HPDE6-E6E7 (cell line): ENCODE measurements around the gene POLDIP3.
"Not testable (repeated sequence)": the region's sequence is repeated elsewhere in the genome, so short reads cannot be mapped to it uniquely, and the experiment has no call there.

Experiments used
- DNase-seq: peaks from one replicate; pipeline ENCODE4 v3.0.0; 2011; ENCODE audit warnings: missing footprints; ENCODE audit errors: extremely low spot score

POLDIP3 gene

GRCh38 chr22:42560381-42560780 is 54.3 kb downstream of the POLDIP3 start:
- no peak for DNase-seq

DNA sequence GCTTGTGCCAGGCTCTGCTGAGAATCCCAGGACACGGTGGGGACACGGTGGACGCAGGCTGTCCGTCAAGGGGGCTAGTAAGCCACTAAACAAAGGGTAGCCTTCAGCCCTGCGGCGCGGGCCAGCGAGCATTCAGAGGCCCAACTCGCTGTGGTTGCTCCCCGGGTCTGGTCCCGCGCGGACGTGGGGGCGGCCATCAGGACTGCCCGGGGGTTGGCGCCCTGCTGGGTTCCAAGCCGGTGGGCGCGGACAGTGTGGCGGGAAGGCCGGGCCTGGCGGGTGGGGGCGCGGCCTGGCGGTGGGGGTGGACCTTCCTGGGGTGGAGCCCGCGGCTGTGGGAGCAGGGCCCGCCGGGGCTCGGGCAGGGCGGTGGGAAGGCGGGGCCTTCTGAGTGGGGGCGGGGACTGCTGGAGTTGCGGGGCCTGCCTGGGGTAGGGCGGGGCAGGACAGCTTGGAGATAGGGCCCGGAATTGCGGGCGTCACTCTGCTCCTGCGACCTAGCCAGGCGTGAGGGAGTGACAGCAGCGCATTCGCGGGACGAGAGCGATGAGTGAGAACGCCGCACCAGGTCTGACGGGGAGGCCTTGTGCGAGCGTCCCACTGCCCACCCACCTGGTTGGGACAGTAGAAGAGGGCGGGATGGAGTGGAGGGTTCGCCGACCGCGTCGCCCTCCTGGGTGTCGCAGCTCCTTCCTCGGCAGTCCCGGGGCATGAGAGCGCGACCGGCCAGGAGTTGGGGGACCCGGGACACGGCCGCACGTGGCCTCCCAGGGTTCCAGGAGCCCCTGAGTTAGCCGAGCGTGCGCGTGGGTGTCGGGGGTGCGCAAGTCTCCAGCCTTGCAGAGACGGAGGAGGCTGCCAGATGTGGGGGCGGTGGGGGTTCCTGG is 61.0 kb downstream of the POLDIP3 start, which contains the start of gene SERHL2:
Gene SERHL2 (plus strand): TSS at position 482 of the 887 bp plus-strand sequence. CDS start 65 bp downstream, at position 547.
- DNase-seq = peak; percentile 71

- not testable (repeated sequence) for DNase-seq
Observed at GRCh38 chr22:42552294-42552647, 62.4 kb downstream of the POLDIP3 start.

DNA sequence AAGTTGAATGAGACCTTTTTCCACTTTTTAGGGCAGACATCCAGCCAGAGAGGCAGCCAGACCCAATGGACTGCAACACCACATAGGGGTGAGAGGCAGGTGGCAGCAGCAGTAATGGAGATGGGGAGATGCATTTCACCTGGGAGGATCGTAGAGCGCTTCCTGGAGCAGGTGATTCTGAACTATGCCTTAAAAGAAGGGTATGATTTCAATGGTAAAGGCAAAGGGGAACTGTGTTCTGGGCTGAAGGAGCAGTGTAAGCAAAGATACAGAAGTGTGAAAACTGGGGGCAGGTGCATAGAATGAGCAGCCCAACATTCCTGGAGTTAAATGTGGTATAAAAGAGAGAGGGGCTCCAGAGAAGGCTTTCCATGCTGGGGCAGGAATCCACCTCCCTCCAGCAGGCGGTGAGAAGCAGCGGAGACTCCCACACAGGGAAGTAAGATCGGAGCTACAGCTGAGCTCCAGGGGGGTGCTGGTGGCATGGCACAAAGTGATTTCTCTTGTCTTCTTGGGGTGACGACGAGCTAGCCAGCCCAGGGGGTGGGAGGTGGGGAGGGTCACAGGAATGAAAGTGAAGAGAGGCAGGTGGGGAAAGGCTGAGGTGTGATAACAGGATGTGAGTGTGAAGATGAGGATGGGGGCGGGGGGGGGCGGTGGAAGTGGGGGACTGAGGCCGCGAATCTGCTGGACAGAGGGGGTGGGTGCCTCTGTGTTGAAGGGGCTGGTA is 65.2 kb downstream of the POLDIP3 start:
- DNase-seq = no peak

DNA sequence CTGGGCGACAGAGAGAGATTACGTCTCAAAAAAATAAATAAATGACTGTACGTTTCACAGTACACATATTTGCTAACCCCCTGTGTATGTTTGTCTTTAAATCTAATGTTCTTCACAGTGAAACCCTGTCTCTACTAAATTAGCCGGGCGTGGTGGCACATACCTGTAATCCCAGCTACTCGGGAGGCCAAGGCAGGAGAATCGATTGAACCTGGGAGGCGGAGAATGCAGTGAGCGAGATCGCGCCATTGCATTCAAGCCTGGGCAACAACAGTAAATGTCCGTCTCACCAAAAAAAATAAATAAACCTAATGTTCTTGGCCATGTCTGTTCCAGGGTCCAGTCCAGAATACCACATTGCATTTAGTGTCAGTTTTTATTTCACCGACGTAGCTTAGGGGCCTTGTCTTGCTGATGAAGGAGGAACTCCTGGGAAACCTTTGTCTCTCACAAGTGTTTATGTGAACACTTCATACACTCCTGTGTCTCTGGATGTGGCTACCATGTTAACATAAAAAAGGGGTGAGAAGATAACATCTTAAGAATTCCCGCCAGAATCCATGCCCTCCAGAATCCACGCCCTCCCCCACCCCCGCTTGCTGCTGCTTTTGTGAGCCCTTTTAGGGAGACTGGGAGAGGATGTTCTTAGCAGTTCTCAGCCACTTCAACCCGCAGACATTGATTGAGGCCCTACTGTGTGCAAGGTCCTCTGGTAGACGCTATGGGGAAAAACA is 65.9 kb downstream of the POLDIP3 start:
- no peak for DNase-seq

GRCh38 chr22:42548126-42548525 is 66.6 kb downstream of the POLDIP3 start:
- not testable (repeated sequence) for DNase-seq

GRCh38 chr22:42547562-42547961 is 67.1 kb downstream of the POLDIP3 start:
- no peak for DNase-seq

DNA sequence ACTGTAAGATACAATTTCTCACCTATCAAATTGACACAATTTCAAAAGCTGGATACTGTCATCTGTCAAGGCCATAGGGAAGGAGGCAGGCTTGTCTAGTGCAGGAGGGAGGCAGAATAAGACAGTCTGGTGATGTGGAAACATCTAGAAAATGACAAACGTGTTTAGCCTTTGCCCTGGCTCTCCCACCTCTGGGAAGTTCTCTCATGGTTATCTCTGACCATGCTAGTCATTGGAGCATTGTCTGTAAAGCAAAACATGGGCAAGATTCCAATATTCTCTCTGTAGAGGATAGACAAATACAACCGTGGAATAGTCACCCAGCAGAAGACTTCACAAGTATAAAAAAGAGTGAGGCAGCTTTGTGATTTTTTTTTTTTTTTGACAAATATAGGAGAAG is 70.0 kb downstream of the POLDIP3 start:
- no peak for DNase-seq

DNA sequence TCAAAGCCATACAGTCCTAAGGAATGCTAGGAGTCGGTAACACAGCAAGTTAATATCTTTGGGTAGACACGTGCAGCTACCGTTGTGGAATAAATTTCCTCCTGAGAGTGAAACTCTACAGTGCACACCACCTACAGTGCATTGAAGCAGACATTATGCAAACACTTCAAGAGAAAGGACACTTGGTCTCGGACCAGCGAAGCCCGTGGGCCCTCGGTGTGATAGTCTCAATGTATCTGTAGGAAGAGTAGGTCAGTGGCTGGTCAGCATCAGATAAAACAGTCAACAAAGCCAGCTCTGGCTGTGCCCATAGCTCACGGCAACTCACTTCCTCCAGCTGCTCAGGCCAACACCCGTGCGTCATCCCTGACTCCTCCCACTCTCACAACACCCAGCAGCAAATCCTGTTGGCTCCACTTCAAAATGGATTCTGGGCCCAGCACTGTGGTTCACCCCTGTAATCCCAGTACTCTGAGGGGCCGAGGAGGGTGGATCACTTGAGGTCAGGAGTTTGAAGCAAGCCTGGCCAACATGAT is 75.4 kb downstream of the POLDIP3 start:
- DNase-seq = not testable (repeated sequence)

- not testable (repeated sequence) for DNase-seq
Observed at GRCh38 chr22:42537199-42537831, 77.4 kb downstream of the POLDIP3 start.

DNA sequence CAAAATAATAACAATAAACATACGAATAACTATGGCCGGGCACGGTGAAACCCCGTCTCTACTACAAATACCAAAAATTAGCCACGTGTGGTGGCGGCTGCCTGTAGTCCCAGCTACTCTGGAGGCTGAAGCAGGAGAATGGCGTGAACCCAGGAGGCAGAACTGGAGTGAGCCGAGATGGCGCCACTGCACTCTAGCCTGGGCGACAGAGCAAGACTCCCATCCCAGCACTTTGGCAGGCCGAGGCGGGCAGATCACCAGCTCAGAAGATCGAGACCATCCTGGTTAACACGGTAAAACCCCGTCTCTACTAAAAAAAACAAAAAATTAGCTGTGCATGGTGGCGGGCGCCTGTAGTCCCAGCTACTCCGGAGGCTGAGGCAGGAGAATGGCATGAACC is 78.0 kb downstream of the POLDIP3 start:
- not testable (repeated sequence) for DNase-seq

DNA sequence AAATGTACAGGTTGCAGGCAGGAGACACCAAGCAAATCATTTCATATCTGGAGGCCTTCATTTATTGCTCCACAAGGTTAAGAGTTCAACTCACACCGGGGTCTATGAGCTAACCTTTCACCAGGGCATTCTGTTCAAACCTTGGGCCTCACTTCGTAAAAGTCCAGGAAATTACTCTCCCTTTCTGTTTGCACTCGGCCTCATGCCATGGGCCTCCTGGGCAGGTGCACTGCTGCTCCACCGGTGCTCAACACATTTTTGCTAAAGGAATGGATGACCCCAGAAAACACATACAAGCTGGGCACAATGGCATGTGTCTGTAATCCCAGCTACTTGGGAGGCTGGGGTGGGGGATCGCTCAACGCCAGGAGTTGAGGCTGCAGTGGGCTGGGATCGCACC is 78.5 kb downstream of the POLDIP3 start:
- no peak for DNase-seq

DNA sequence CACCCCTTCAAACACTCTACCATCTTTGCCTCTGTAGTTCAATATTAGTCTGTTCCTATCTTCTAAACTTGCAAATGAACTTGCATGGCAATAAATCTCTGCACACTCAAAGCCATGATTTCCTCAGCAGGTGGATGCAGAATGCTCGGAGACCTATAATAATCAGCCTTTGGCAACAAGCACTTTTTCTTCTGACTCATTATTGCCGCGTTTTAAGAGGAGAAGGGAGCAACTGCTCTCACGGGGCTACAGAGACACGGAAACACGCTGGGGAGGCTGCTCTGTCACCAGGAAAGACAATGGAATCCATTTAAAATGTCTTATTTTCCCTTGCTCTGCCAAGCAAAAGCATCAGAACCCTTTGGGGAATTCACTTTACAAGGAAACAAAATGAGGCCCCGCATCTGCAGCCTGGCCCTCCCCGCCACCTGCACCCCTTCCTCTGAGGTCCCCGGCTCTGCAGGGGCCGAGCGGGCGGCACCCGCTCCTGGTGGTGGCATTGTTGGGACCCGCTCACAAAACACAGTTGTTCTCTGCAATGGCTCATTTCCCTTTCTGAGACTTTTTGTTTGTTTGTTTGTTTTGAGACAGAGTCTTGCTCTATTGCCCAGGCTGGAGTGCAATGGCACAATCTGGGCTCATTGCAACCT is 79.5 kb downstream of the POLDIP3 start:
- DNase-seq = not testable (repeated sequence)
